Adipocyte (in vitro differentiated cells): Measurements from ENCODE around the gene RUVBL2.
A peak's percentile ranks its signal among the peaks of the same experiment; 100 is the strongest.

Experiments
- DNase-seq: peaks from one replicate; pipeline ENCODE4 v3.0.0-alpha.2; 2015; ENCODE audit warnings: low read depth
- H3K27me3 ChIP-seq: replicated peaks from 2 replicates; pipeline ENCODE4 v1.7.0; 2013; ENCODE audit warnings: mild to moderate bottlenecking, low read length, moderate library complexity; ENCODE audit not compliant: control insufficient read depth, insufficient read depth
- H3K36me3 ChIP-seq: 2 replicates; pipeline ENCODE4 v1.7.0; 2013; ENCODE audit warnings: low read length, mild to moderate bottlenecking, moderate library complexity; ENCODE audit not compliant: control insufficient read depth, insufficient read depth, severe bottlenecking
- H3K4me1 ChIP-seq: 2 replicates; pipeline ENCODE4 v1.7.0; 2013; ENCODE audit warnings: mild to moderate bottlenecking, low read length, moderate library complexity; ENCODE audit not compliant: control insufficient read depth, insufficient read depth
- H3K4me3 ChIP-seq: 2 replicates; pipeline ENCODE4 v1.7.0; 2013; ENCODE audit warnings: mild to moderate bottlenecking, low read length, moderate library complexity
- H3K9ac ChIP-seq: 2 replicates; pipeline ENCODE4 v1.7.0; 2013; ENCODE audit warnings: mild to moderate bottlenecking, low read length, moderate library complexity
- H3K9me3 ChIP-seq: 2 replicates; pipeline ENCODE4 v1.7.0; 2013; ENCODE audit warnings: mild to moderate bottlenecking, low read length, moderate library complexity; ENCODE audit not compliant: control insufficient read depth

RUVBL2 gene

DNA sequence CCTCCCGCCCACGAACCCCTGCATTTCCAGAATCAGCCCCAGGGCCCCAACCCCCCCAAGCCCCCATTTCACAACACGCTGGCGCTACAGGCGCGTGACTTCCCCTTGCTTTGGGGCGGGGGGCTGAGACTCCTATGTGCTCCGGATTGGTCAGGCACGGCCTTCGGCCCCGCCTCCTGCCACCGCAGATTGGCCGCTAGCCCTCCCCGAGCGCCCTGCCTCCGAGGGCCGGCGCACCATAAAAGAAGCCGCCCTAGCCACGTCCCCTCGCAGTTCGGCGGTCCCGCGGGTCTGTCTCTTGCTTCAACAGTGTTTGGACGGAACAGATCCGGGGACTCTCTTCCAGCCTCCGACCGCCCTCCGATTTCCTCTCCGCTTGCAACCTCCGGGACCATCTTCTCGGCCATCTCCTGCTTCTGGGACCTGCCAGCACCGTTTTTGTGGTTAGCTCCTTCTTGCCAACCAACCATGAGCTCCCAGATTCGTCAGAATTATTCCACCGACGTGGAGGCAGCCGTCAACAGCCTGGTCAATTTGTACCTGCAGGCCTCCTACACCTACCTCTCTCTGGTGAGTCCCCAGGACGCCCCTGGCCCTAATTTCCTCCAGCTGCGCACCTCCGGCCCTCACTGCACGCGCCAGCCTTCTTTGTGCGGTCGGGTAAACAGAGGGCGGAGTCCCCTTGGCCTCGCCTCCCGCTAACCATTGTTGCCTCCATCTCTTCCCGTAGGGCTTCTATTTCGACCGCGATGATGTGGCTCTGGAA, 28.5 kb upstream of the RUVBL2 start, which contains the start of gene FTL:
Gene FTL (plus strand): TSS at position 270 of the 766 bp plus-strand sequence. CDS start 199 bp downstream, at position 469.
- Histone ChIP-seq H3K9ac (peak within 1 kb of the TSS; percentile 95), H3K4me3 (peak within 1 kb of the TSS; percentile 91), H3K27me3 (no peaks in the 10 kb centered on the region), H3K36me3 (peaks cover 42% of the 10 kb centered on the region), H3K4me1 (peaks cover 55% of the 10 kb centered on the region), H3K9me3 (no peaks in the 10 kb centered on the region)
- DNase-seq = peak; percentile 98

DNA sequence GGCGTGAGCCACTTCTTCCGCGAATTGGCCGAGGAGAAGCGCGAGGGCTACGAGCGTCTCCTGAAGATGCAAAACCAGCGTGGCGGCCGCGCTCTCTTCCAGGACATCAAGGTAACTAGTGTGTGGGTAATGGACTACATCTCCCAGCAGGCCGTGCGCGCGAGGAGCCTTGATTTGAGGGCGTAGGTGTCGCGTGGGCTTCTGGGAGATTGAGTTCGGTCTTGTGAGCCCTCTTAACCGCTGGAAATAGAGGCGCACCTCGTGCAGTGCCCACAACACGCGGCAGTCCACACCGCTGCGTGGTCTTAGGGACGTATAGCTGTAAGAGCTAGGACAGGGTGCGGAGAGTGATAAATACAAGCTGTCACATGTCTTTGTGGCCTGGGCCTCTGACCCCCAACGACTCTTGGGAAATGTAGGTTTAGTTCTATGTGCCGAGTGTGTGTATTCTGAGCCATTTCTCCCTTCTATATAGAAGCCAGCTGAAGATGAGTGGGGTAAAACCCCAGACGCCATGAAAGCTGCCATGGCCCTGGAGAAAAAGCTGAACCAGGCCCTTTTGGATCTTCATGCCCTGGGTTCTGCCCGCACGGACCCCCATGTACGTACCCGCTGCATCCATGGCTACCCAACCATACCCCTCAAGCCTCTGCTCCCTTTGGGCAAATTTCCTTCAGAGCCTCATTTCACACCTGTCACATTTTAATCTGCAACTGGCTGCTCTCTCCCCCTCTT, 27.7 kb upstream of the RUVBL2 start:
- DNase-seq = peak; percentile 80
- peak overlapping the region; percentile 91 for H3K4me3 ChIP-seq
- peaks cover 61% of the 10 kb centered on the region for H3K4me1 ChIP-seq
- H3K36me3 ChIP-seq = peaks cover 47% of the 10 kb centered on the region
- H3K9me3 ChIP-seq = no peaks in the 10 kb centered on the region
- no peaks in the 10 kb centered on the region for H3K27me3 ChIP-seq
- peak overlapping the region; percentile 95 for H3K9ac ChIP-seq

DNA sequence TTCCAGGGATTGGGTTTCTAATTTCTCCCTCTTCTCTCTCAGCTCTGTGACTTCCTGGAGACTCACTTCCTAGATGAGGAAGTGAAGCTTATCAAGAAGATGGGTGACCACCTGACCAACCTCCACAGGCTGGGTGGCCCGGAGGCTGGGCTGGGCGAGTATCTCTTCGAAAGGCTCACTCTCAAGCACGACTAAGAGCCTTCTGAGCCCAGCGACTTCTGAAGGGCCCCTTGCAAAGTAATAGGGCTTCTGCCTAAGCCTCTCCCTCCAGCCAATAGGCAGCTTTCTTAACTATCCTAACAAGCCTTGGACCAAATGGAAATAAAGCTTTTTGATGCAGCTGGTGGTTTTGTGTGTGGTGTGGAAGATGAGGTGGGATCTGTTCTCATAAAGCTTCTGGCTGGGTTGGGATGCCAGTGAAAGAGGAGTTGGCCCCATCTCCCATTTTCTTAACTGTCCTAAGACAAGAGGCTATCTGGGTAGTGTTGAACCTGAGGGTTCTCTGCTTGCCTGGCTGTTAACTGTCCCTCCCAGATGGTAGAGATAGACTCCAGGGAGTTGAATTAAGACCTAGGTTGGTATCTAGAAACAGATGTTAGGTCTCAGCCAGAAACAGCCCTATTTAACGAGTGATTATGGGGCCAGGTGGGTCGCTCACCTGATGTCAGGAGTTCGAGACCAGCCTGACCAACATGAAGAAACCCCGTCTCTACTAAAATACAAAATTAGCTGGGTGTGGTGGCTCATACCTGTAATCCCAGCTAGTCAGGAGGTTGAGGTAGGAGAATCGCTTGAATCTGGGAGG, 26.9 kb upstream of the RUVBL2 start:
- DNase-seq = peak; percentile 45
- H3K9me3 ChIP-seq = no peaks in the 10 kb centered on the region
- H3K36me3 ChIP-seq = peaks cover 47% of the 10 kb centered on the region

DNA sequence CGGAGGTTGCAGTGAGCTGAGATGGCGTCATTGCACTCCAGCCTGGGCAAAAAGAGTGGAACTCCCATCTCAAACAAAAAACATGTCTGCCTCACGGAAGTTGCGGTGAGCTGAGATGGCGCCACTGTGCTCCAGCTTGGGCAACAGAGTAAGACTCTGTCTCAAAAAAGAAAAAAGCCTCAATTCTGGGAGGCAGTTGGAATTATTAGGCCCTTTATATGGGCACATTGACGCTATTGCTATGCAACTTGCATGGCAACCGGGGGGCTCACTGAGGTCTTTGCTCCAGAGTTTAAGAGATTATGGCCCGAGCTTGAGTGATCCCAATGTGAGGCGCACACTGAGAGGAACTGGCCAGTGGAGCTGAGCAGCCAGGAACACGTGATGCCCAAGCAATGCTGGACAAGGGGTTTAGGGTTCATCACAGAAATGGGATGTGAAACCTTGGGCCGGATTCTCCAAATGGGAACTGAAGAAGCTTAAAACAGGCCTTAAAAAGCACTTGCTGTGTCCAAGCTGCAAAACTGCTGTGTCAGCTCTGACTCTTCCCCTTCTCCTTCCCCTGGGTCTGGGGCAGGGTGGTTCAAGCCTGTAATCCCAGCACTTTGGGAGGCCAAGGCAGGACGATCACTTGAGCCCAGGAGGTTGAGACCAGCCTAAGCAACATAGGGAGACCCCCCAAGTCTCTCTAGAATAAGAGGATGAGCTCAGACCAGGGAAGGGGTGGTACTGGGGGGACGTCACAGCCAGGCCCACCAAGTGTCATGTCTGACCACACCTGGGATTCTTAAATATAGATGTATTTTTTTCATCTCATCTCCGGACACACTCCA, 26.1 kb upstream of the RUVBL2 start:
- Histone ChIP-seq H3K9me3 (no peaks in the 10 kb centered on the region), H3K4me3 (peak overlapping the region; percentile 91), H3K9ac (peak overlapping the region; percentile 95), H3K27me3 (no peaks in the 10 kb centered on the region), H3K4me1 (peaks cover 52% of the 10 kb centered on the region), H3K36me3 (peaks cover 53% of the 10 kb centered on the region)
- DNase-seq = peak; percentile 74

More for the DNA sequence above, 26.9 kb upstream of the RUVBL2 start:
- peak overlapping the region; percentile 91 for H3K4me3 ChIP-seq
- peak overlapping the region; percentile 95 for H3K9ac ChIP-seq
- H3K27me3 ChIP-seq = no peaks in the 10 kb centered on the region
- peaks cover 60% of the 10 kb centered on the region for H3K4me1 ChIP-seq

DNA sequence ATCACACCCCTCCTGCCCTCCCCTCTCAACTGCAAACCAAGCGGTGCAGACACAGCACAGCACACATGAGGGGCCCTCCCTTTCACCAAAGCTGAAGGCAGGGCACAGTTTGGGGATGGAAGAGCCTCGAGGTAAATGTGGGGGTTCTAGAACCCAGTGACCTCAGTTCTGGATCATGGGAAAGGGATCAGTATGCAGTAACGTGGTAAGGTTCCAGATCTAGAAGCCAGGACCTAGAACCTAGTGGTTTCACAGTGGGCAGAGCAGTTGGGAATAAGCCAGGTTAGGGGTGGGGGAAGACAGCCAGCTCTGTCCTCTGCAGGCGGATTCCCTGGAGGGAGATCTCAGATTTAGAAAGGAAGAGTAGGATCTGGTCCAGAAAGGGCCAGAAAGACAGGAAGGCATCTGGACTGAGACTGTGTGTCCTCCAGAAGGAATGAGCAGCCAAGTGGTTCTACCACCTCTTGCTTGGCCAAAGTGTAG, 25.5 kb upstream of the RUVBL2 start:
- H3K9me3 ChIP-seq = no peaks in the 10 kb centered on the region
- DNase-seq = peak; percentile 66
- peaks cover 50% of the 10 kb centered on the region for H3K4me1 ChIP-seq
- peak overlapping the region; percentile 95 for H3K9ac ChIP-seq
- H3K27me3 ChIP-seq = no peaks in the 10 kb centered on the region
- peak overlapping the region; percentile 91 for H3K4me3 ChIP-seq
- H3K36me3 ChIP-seq = peaks cover 60% of the 10 kb centered on the region

DNA sequence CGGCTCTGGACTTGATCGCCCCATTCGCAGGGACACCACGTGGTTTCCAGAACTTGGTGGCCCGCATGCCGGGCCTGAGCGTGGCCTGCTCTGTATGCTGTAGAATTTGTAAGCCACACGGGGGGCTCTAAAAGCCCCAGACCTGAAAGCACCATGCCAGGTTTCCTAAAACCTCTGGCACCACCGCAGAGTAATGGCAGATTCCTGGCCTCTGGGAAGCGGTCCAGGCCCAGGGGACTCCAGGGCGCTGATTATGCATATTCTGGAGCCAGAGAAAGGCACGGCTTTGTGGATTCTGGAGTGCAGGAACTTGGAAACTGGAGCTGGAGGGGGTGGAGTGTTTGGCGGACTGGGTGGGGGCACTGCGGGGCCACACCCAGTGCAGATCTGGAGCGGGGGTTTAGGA, 24.9 kb upstream of the RUVBL2 start:
- H3K4me3 ChIP-seq = peak overlapping the region; percentile 26
- no peak for DNase-seq
- H3K9ac ChIP-seq = peak overlapping the region; percentile 95
- no peaks in the 10 kb centered on the region for H3K27me3 ChIP-seq
- H3K36me3 ChIP-seq = peaks cover 65% of the 10 kb centered on the region
- H3K9me3 ChIP-seq = no peaks in the 10 kb centered on the region
- peaks cover 44% of the 10 kb centered on the region for H3K4me1 ChIP-seq

DNA sequence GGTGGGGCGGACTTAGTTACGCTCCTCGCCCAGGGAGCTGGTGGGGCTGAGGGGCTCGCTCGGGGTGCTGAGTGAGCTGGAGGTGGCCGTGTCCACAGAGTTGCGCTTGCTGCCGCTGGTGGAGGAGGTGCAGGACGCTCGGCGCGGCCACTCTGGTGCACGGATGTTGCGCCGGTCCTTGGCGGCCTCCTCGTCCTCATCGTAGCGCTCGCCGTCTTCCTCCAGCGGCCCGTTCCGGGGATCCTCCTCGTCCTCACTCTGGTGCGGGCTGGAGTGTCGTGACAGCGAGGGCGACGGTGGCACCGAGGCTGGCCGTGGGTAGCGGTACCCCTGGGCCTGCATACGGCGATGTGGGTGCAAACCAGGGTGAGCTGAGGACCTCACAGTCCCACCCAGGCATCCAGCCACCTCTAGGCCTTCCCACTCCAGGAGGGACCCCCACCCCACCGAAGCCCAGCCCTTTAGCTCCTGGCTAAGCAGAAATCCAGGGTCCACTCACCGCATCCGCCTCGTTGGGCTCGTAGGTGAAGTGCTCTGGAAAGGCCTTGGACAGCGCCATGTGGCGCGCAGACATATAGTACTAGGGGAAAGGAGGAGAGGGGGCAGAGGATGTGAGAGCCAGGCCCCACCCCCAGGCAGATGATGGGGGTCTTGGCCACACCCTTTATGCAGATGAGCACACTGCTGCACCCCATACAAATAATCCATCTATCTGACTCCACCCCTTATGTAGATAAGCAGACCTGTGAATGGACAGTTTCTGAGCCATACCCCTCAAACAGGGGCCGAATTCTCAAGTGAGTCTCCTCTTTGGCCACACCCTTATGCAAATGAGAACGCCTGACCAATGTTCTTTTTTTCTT, 24.2 kb upstream of the RUVBL2 start:
- peaks cover 72% of the 10 kb centered on the region for H3K36me3 ChIP-seq
- no peaks in the 10 kb centered on the region for H3K9me3 ChIP-seq
- no peak overlapping the region for H3K4me3 ChIP-seq
- H3K4me1 ChIP-seq = peaks cover 37% of the 10 kb centered on the region
- H3K9ac ChIP-seq = no peak overlapping the region
- DNase-seq = peak; percentile 34
- H3K27me3 ChIP-seq = no peaks in the 10 kb centered on the region

DNA sequence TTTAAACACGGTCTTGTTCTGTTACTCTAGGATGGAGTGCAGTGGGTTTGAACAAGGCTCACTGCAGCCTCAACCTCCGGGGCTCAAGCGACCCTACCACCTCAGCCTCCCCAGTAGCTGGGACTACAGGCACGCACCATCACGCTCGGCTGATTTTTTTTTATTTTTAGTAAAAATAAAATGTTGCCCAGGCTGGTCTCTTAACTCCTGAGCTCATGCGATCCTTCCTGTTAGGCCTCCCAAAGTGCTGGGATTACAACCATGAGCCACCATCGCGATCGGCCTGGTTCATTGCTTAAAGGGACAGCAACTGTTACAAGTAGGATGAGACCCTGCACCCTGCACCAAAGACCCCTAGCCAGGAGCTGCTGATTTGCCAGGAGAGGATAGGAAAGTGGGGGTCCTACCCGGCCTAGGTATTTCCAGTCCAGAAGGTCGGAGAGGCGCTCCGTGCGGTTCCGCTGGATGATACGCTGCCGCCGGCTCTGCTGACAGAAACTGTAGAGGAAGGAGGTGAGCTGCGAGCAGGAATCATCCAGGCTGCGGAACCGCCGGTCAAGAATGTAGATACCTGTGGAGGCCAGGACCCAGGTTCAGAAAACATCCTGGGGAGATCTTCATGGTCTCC, 23.4 kb upstream of the RUVBL2 start:
- H3K4me1 ChIP-seq = peaks cover 34% of the 10 kb centered on the region
- no peak overlapping the region for H3K9ac ChIP-seq
- no peak overlapping the region for H3K4me3 ChIP-seq
- H3K27me3 ChIP-seq = no peaks in the 10 kb centered on the region
- H3K36me3 ChIP-seq = peaks cover 79% of the 10 kb centered on the region
- no peak for DNase-seq
- H3K9me3 ChIP-seq = no peaks in the 10 kb centered on the region

DNA sequence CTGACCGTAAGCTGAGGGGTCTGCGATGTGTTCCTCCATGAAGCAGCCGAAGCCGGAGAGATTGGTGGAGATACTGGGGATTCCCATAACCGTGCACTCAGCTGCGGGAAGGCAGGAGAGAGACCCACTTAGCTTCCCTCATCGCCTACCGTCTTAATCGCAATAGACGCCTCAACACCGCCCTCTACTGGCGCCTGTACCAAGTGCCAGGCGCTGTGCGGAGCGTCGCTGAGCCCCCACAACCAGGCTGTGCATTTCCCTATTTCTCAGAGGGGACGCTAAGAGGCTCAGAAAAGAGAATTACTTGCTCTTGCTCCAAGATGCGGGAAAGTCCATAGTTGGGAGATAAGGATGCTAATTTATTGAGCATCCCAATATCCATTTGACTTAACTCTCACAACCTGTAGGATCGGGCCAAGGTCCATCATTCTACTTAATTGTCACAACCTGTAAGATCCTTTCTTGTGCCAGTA, 22.7 kb upstream of the RUVBL2 start:
- DNase-seq = peak; percentile 89
- Histone ChIP-seq H3K36me3 (peaks cover 84% of the 10 kb centered on the region), H3K27me3 (no peaks in the 10 kb centered on the region), H3K4me1 (peaks cover 34% of the 10 kb centered on the region), H3K4me3 (no peak overlapping the region), H3K9me3 (no peaks in the 10 kb centered on the region), H3K9ac (no peak overlapping the region)
